IMR-90 (cell line): Measurements from ENCODE around the gene TMEM107. TPM values are rescaled to one million over a fixed set of nuclear protein-coding genes. Genes with fewer than 3 reads are reported as not detected.

ENCODE experiments used
- ATAC-seq: fragments of 200-7000 bp; cut with Tn5 transposase; 2 replicates; pipeline ENCODE4 v1.9.1; 2020; ENCODE audit warnings: low read depth, mild to moderate bottlenecking, moderate library complexity
- BruUV-seq: library from RNA; stranded (reverse); fragments of 400-500 nt; replicated peaks from 2 replicates; lab custom pipeline; 2021; lab: Mats Ljungman, UMichigan
- CTCF ChIA-PET: fragments of 300-600 bp; formaldehyde crosslinking; extraction: SDS; loops from one replicate; lab custom pipeline; 2021; ENCODE audit warnings: antibody characterized with exemption; lab: Yijun Ruan, JAX
- POLR2A ChIA-PET: fragments of 300-600 bp; sonication (Branson Sonifier 250); formaldehyde crosslinking; loops from one replicate; lab custom pipeline; 2022; ENCODE audit warnings: antibody characterized with exemption; ENCODE audit not compliant: unreplicated experiment; lab: Charles Lee
- DNase-seq: peaks from one replicate; pipeline ENCODE4 v3.0.0; 2013
- H2AFZ ChIP-seq: replicated peaks from 2 replicates; pipeline ENCODE3; 2013; ENCODE audit warnings: low read length, mild to moderate bottlenecking; ENCODE audit not compliant: poor library complexity
- H2AK5ac ChIP-seq: 2 replicates; pipeline ENCODE4 v1.6.1; 2013; ENCODE audit warnings: low read depth, low read length, inconsistent platforms
- H2AK9ac ChIP-seq: replicated peaks from 2 replicates; pipeline ENCODE3; 2013; ENCODE audit warnings: mild to moderate bottlenecking, low read depth, low read length, moderate library complexity; ENCODE audit not compliant: poor library complexity
- H2BK120ac ChIP-seq: 2 replicates; pipeline ENCODE4 v1.6.1; 2013; ENCODE audit warnings: low read depth, low read length, inconsistent platforms
- H2BK15ac ChIP-seq: 3 replicates; pipeline ENCODE4 v1.6.1; 2013; ENCODE audit warnings: low read depth, low read length, inconsistent platforms
- H2BK20ac ChIP-seq: 2 replicates; pipeline ENCODE4 v1.6.1; 2013; ENCODE audit warnings: low read depth, mild to moderate bottlenecking, inconsistent platforms, low read length, moderate library complexity
- H2BK5ac ChIP-seq: 2 replicates; pipeline ENCODE4 v1.6.1; 2013; ENCODE audit warnings: mild to moderate bottlenecking, low read depth, low read length, inconsistent platforms; ENCODE audit not compliant: poor library complexity, severe bottlenecking
- H3K14ac ChIP-seq: replicated peaks from 2 replicates; pipeline ENCODE4 v1.6.1; 2013; ENCODE audit warnings: low read depth, low read length, inconsistent platforms
- H3K18ac ChIP-seq: 2 replicates; pipeline ENCODE4 v1.6.1; 2013; ENCODE audit warnings: low read depth, low read length, control low read depth
- H3K23ac ChIP-seq: 2 replicates; pipeline ENCODE4 v1.6.1; 2013; ENCODE audit warnings: low read depth, low read length, inconsistent platforms
- H3K27ac ChIP-seq: 2 replicates; pipeline ENCODE4 v1.5.1; 2013; ENCODE audit warnings: mild to moderate bottlenecking, control low read depth, low read length; ENCODE audit not compliant: insufficient read depth
- H3K27me3 ChIP-seq: 2 replicates; pipeline ENCODE4 v1.6.1; 2013; ENCODE audit warnings: low read length; ENCODE audit not compliant: control insufficient read depth, insufficient read depth
- H3K36me3 ChIP-seq: 2 replicates; pipeline ENCODE4 v1.6.1; 2013; ENCODE audit warnings: low read length, mixed read lengths; ENCODE audit not compliant: control insufficient read depth, insufficient read depth
- H3K4ac ChIP-seq: 2 replicates; pipeline ENCODE4 v1.6.1; 2013; ENCODE audit warnings: low read depth, low read length, inconsistent platforms
- H3K4me1 ChIP-seq: 2 replicates; pipeline ENCODE4 v1.6.1; 2013; ENCODE audit warnings: low read length, mixed read lengths; ENCODE audit not compliant: control insufficient read depth, insufficient read depth
- H3K4me2 ChIP-seq: 2 replicates; pipeline ENCODE4 v1.6.1; 2013; ENCODE audit warnings: low read depth, mild to moderate bottlenecking, control low read depth, low read length, moderate library complexity
- H3K4me3 ChIP-seq: 2 replicates; pipeline ENCODE4 v1.5.1; 2013; ENCODE audit warnings: low read depth, mild to moderate bottlenecking, control low read depth, low read length, moderate library complexity; ENCODE audit not compliant: insufficient read depth
- H3K56ac ChIP-seq: 2 replicates; pipeline ENCODE4 v1.6.1; 2013; ENCODE audit warnings: low read length, inconsistent platforms; ENCODE audit not compliant: insufficient read depth; ENCODE audit errors: extremely low read depth
- H3K79me1 ChIP-seq, 2 experiments: 2 replicates each; pipeline ENCODE4 v1.6.1; 2013; ENCODE audit warnings: low read length in 2 of 2, inconsistent platforms in 1 of 2, low read depth in 1 of 2
- H3K9ac ChIP-seq: 2 replicates; pipeline ENCODE4 v1.6.1; 2013; ENCODE audit warnings: low read depth, low read length, control low read depth
- H3K9me1 ChIP-seq: 2 replicates; pipeline ENCODE4 v1.6.1; 2013; ENCODE audit warnings: low read length, inconsistent platforms; ENCODE audit not compliant: insufficient read depth
- H3K9me3 ChIP-seq: 2 replicates; pipeline ENCODE4 v1.6.1; 2013; ENCODE audit warnings: low read length; ENCODE audit not compliant: control insufficient read depth, insufficient read depth
- H4K20me1 ChIP-seq: 2 replicates; pipeline ENCODE4 v1.6.1; 2013; ENCODE audit warnings: low read length, inconsistent platforms; ENCODE audit not compliant: insufficient read depth
- H4K5ac ChIP-seq: 2 replicates; pipeline ENCODE4 v1.6.1; 2013; ENCODE audit warnings: mild to moderate bottlenecking, low read depth, low read length, control low read depth
- H4K8ac ChIP-seq, 2 experiments: 2 replicates each; pipeline ENCODE4 v1.6.1; 2013; ENCODE audit warnings: low read depth in 2 of 2, low read length in 2 of 2, control low read depth in 1 of 2, inconsistent platforms in 1 of 2
- H4K91ac ChIP-seq: 2 replicates; pipeline ENCODE4 v1.6.1; 2013; ENCODE audit warnings: low read depth, low read length, inconsistent platforms; ENCODE audit not compliant: insufficient read depth
- CTCF ChIP-seq: conservative IDR thresholded peaks from 2 replicates; pipeline ENCODE4 v1.5.1; 2012; ENCODE audit warnings: mild to moderate bottlenecking, low read depth, low read length, improper control_type of control experiment
- MAZ ChIP-seq: IDR thresholded peaks from 2 replicates; pipeline ENCODE4 v1.6.1; 2012; ENCODE audit warnings: low read depth, mild to moderate bottlenecking, low read length, improper control_type of control experiment, moderate library complexity, borderline replicate concordance
- WGBS, 2 experiments: methylation state at CpG; one replicate each; pipeline versions ENCODE4 v1.1.5 to v1.1.7; 2013; ENCODE audit warnings: missing lambda C conversion rate in 2 of 2; ENCODE audit not compliant: insufficient read length in 1 of 2; ENCODE audit errors: extremely low coverage in 2 of 2; 5-methylcytosine and 5-hydroxymethylcytosine counted together
- dilution Hi-C: fragments of 300-500 bp; cut with HindIII; formaldehyde crosslinking; loops from one replicate; pipeline ENCODE4 v1.14.3; 2018; ENCODE audit warnings: low sequenced_read_pairs; ENCODE audit not compliant: unreplicated experiment
- in situ Hi-C: fragments of 300-500 bp; cut with MboI; formaldehyde crosslinking; loops from 3 replicates; pipeline ENCODE4 v1.14.3; 2019; ENCODE audit warnings: low sequenced_read_pairs, inconsistent platforms, mixed read lengths
- intact Hi-C: fragments of 100-400 bp; cut with micrococcal nuclease; formaldehyde crosslinking; loops from 2 replicates; pipeline ENCODE4 v1.10.0; 2022
- polyA plus RNA-seq, 3 experiments: library from polyadenylated mRNA; depleted of rRNA; stranded (reverse); fragments of >200 nt; gene quantifications; 2 replicates each; pipeline ENCODE4 v1.2.3, GENCODE V29; 2012; ENCODE audit warnings: low replicate concordance in 1 of 3
- total RNA-seq: library from RNA; depleted of rRNA; stranded (reverse); fragments of >200 nt; gene quantifications from 2 replicates; pipeline ENCODE4 v1.2.3, GENCODE V29; 2012

TMEM107 gene
- total and polyA plus RNA-seq, 2 of the 4 experiments (the other 2 are of a cell fraction): 12.9 to 14.3 TPM

GRCh38 chr17:8188263-8188839, 12.2 kb upstream of the TMEM107 start:
- H3K36me3 ChIP-seq: no peaks in the 10 kb centered on the region
- peak overlapping the region; percentile 74 for H3K4me3 ChIP-seq
- no peak overlapping the region for H3K56ac ChIP-seq
- H2AK9ac ChIP-seq: peak overlapping the region; percentile 66
- ChIA-PET POLR2A (interaction anchor here (0.5 to 1.4 kb wide), 2 partner anchors 15 to 816 kb away, joined by 3 to 6 read pairs; no protein-coding TSS in a partner anchor), CTCF (interaction anchor here (0.6 kb wide), 1 partner anchor 61 kb away, joined by 3 read pairs; no protein-coding TSS in a partner anchor)
- no peak overlapping the region for H2BK120ac ChIP-seq
- H3K9me1 ChIP-seq: peaks cover 21% of the 10 kb centered on the region
- peak overlapping the region; percentile 30; the same call in 1 of the 2 replicates for H3K14ac ChIP-seq
- ATAC-seq (no peak), DNase-seq (no peak)
- no peak overlapping the region for H3K18ac ChIP-seq
- H2AFZ ChIP-seq: peak overlapping the region; percentile 97
- H3K4me2 ChIP-seq: peak overlapping the region; percentile 75
- H3K23ac ChIP-seq: peak overlapping the region; percentile 31
- H3K27ac ChIP-seq: peak overlapping the region; percentile 5
- H3K4ac ChIP-seq: peak overlapping the region; percentile 24; the same call in 1 of the 2 replicates
- H3K9me3 ChIP-seq: no peaks in the 10 kb centered on the region
- H4K91ac ChIP-seq: no peak overlapping the region
- in situ Hi-C loops: no loop called here
- H4K8ac ChIP-seq: no peak overlapping the region; a peak in 1 of 4 replicates
- no TSS peak for BruUV-seq
- intact Hi-C loops: loop anchor here (5.0 kb wide), 1 partner anchor 114 kb away; no protein-coding TSS in a partner anchor
- TF ChIP-seq MAZ: 0 out of 2 replicates have a peak, but pooled peaks have one; percentile 2
- no peak for TF ChIP-seq CTCF
- WGBS, 2 experiments: 17% methylated on average over 3 of the region's 12 CpGs; no CpG with 5 or more reads in 1 of the 2 experiments
- no peak overlapping the region for H2BK5ac ChIP-seq
- peaks cover 0 to 21% of the 10 kb centered on the region in 2 experiments; a peak in 2 of 4 replicates for H3K79me1 ChIP-seq
- H4K5ac ChIP-seq: no peak overlapping the region
- H2BK15ac ChIP-seq: no peak overlapping the region
- H3K27me3 ChIP-seq: no peaks in the 10 kb centered on the region
- peaks cover 22% of the 10 kb centered on the region for H4K20me1 ChIP-seq
- peaks cover 13% of the 10 kb centered on the region for H3K4me1 ChIP-seq
- H2BK20ac ChIP-seq: no peak overlapping the region
- dilution Hi-C loops: no loop called here
- H2AK5ac ChIP-seq: peak overlapping the region; percentile 69; the same call in 1 of the 2 replicates
- no peak overlapping the region; the same call in 1 of the 2 replicates for H3K9ac ChIP-seq
